ENCODE data around the gene RPE65.
"Not testable (repeated sequence)": the region's sequence is repeated elsewhere in the genome, so short reads cannot be mapped to it uniquely, and the experiment has no call there.

RPE65 gene

DNA sequence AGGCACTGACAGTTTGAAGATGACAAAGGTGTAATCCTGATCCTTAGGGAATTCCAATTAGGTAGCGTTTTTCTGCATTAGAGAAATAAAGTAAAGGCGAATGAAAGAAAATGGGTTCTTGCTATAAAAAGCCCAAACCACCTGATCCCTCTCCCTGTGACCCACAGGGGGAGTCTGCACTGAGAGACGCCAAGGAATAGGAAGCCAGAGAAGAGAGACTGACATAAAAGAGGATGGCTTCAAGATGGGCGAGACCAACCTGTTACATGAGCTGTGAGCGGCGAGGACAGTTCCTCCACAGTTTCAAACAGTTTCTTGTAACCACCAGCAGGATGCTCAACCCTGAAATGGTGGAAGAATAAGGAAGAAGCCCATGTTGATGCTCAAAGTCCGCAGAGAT is 1.4 kb downstream of the RPE65 start:
- no peak for DNase-seq

DNA sequence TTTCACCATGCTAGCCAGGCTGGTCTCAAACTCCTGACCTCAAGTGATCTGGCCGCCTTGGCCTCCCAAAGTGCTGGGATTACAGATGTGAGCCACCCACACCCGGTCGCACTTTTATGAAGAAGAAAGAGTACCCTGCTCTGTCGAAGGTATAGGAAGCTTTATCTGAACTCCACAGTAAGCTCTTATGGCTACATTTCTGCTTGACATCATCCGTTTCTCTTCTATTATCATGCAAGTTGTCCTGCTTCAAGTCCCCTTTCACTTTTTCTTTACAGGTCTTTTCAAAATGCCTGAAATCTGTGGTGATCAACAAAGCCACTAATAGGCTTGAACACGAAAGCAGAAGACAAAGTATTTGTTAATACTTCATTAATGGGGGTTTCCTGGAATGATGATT is 4.0 kb downstream of the RPE65 start:
- no peak for DNase-seq

DNA sequence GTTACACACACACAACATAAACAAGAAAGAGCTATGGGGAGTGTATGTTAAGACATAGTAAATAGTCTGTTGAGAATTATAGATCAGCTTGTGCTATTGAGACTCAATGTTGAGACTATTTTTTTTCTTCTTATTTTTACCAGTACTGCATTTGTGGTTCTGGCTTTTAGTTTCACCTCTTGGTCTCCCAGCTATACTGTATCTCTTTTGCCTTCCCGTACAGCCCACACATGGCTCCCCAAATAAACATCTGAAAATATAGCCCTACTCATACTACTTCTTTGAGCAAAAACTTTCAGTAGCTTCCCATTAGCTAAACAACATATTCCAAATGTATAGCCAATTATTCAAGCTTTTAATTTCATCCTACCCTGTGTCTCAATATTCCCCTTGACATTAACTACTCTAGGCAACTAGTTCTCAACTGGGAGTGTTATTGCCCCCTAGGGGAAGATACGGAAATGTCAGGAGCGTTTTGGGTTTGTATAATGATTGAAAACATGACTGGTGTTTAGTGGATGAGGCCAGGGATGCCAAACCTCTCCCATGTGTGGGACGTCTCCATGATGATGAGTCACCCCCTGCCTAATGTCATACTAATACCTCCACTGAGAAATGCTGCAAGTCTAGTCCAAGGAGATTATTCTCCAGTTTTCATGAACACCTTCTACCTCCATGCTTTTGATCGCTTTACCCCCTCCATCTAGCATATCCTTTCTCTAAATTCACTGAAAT is 6.8 kb downstream of the RPE65 start:
- no peak for DNase-seq

DNA sequence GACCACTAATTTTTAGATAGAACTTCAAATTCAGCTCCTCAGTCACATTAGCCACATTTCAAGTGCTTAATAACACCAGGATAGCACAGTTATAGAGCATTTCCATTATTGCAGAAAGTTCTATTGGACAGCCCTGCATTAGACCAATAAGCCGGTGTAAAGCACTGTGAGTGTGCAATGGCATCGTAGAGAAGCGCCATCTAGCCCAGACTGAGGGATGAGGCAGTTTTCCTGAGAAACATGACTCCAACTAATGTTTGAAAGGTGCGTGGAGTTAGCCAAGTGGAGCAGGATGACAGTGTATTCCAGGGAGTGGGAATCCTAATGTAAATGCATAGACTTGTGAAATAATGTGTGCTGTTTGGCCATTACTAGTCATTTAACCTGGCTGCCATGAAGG is 7.7 kb downstream of the RPE65 start:
- DNase-seq, result no peak

DNA sequence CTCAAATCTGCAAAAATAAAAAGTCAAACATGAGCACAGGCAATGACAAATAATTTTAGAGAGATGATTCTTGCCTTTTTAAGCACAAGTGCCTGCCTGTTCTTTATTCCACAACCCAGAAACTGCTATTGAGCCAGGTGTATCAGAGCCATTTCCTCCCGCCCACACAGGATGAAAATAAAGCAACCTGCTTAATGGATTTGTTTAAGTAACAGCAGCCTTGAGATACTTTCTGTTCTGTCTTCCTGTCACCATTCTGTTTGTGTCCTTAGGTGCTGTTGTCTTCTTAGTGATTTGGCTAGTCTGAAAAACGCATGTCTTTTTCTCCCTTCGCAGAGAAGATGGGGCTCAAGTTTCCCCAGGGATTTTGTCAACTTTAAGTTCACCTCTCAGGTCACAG is 11.4 kb downstream of the RPE65 start:
- DNase-seq, result no peak

DNA sequence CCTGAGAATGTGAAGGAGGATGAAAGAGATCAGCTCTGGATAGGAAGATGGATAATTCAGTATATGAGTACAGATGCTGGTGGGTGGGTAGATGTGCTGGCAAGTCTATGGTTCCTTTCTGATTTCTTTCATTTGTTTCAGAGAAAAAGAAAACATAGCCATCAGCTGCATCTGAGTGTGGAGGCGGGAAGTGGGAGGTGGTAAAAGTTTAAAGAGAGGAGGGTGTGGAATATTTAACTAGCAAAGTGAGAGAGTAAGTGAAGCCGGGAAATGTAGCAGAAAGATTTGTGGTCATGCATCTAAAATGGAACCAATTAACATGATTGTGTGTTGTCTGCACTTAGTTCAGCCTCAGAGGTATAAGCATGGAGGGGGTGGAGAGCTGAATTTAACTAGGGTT is 16.4 kb downstream of the RPE65 start:
- DNase-seq, result no peak

DNA sequence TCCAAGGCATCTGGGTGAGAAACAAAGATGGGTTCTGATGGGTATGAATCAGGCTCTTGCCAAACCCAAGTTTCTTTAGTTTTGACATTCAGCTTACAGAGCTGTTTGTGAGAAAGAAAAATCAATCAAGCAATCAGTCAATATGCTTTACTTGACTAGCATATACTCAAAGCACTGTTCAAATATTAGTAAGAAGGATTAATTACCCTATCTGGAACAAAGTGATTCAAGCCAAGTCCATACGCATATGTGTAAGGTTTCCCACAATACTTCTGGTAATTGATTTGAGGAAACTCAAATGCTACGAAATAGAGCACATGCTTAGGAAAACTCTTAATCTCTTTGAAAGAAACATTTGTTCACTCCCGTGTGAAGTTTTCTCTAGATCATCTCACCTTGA is 18.7 kb downstream of the RPE65 start:
- no peak for DNase-seq

DNA sequence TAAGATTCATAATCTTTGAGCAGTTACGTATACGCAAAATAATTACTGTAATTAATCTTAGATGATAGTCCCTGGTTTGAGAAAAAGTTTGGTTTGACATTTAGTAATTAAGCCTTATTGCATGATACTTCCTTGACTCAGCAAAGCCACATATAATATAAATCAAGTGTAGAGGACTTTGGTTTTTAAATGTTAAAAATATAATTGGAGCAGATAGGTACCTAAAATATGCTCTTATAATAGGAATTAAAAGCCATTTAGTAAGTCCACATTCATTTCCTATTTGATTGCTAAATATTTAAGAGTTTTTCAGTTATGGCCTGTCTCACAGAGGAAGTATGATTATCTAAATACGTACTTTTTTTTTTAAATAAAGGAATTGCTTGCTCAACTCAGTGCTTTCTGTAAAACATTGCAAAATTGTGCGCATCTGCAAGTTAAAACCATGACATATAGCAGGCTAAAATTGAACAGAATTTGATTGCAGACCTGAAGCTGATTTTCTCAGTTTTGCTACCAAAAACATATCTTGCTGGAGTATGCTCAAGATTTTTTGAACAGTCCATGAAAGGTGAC is 20.4 kb downstream of the RPE65 start:
- no peak for DNase-seq

DNA sequence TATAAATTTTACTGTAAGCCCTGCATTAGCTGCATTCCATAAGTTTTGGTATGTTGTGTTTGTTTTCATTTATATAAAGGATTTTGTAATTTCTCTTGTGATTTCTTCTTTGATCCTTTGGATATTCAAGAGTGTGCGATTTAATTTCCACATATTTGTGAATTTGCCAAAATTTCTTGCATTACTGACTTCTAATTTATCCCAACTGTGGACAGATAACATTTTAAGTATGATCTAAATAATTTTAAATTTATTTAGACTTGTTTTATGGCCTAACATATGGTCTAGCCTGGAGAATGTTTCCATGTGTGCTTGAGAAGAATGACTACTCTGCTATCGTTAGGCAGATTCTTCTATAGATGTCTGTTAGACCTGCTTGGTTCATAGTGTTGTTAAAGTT is 23.2 kb downstream of the RPE65 start:
- no peak for DNase-seq

DNA sequence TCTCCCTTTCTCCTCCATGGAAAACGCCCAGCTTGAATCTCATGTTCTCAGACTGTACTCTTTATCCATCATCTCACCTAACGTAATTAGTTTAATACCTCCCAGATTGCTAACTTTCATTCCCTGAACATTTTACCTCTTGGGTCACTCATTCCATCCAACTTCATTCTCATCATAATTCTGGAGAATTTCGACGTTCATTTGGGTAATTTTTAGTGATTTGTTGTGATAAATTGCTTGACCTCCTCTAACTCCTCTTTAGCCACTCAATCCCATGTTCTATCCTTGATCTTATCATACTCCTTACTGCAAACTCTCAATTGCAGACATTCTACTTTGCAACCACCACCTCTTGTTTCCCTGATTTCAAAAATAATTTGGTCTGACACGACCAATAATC is 28.4 kb downstream of the RPE65 start:
- no peak for DNase-seq

DNA sequence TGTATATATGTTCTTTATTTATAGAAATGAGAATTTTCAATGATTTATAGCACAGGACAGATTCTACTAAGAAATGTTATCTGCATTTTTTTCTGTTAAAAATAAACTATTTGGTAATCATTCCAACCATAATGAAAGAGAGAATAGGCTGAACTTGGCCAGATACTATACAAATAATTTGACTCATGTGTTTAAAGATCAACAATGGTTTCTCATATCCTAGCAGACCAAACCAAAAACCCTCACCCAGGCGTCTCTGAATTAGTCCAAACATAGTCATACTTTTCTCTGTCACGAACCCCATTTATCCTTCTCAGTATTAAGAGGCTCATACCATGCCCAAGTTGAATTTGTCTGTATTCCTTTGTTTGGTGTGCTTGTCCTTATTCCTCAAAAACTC is 40.3 kb downstream of the RPE65 start:
- no peak for DNase-seq

DNA sequence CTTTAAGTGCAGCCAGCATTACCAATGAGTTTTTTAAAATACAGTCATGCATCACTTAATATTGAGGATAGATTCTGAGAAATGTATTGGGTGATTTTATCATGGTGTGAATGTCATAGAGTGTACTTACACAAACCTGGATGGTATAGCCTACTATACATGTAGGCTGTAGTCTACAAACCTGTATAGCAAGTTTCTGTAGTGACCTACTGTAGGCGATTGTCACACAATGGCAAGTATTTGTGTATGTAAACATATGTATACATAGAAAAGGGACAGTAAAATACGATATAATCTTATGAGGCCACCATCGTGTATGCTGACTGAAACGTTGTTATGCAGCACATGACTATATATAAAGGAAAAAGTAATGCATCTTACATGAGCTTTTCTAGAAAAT is 48.2 kb downstream of the RPE65 start:
- DNase-seq, result no peak

DNA sequence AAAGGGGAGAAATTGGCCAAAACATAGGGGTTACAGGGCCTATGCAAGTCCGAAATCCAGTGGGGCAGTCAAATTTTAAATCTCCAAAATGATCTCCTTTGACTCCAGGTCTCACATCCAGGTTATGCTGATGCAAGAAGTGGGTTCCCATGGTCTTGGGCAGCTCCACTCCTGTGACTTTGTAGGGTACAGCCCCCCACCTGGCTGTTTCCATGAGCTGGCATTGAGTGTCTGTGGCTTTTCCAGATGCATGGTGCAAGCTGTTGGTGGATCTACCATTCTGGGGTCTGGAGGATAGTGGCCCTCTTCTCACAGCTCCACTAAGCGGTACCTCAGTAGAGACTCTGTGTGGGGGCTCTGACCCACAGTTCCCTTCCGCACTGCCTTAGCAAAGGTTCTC is 54.2 kb downstream of the RPE65 start:
- not testable (repeated sequence) for DNase-seq

DNA sequence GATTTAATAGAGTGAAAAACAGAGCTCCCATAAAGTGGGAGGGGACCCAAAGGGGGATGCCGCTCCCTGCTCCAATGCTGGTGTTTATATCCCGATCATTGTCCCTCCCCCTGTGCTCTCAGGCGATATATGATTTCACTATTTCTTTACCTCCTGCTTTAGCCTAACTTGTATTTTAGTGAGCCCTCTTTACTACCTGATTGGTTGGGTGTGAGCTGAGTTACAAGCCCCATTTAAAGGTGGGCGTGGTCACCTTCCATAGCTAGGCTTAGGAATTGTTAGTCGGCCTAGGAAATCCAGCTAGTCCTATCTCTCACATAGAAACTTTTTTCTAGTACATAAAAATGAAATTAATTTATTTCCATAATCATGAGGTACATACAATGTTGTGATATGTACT is 57.3 kb downstream of the RPE65 start:
- DNase-seq, result not testable (repeated sequence)

DNA sequence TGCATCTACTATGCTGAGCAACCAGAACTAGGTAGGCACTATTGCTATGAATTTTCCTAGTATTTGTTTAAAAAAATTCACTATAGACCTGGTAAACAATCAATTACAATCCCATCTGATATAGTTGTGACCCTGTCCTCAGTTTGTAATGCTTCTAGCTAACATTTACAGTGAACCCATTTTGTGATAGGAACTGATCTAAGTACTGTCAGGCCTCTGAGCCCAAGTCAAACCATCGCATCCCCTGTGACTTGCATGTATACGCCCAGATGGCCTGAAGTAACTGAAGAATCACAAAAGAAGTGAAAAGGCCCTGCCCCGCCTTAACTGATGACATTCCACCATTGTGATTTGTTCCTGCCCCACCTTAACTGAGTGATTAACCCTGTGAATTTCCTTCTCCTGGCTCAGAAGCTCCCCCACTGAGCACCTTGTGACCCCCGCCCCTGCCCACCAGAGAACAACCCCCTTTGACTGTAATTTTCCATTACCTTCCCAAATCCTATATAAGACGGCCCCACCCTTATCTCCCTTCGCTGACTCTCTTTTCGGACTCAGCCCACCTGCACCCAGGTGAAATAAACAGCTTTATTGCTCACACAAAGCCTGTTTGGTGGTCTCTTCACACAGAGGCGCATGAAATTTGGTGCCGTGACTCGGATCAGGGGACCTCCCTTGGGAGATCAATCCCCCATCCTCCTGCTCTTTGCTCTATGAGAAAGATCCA is 63.8 kb downstream of the RPE65 start:
- DNase-seq, result not testable (repeated sequence)

DNA sequence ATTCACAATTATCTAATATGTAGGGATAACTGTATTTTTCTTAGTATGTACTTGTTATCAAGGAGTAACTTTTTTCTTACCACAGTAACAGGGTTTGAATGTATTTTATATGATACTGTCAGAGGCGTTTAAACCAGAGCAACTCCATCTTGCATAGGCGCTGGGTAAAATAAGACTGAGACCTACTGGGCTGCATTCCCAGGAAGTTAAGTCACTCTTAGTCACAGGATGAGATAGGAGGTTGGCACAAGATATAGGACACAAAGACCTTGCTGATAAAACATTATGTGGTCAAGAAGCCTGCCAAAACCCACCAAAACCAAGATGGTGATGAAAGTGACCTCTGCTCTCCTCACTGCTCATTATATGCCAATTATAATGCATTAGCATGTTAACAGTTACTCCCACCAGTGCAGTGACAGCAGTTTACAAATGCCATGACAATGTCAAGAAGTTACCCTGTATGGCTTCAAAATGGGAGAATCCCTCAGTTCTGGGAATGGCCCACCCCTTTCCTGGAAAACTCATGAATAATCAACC is 64.8 kb downstream of the RPE65 start:
- DNase-seq, result no peak

DNA sequence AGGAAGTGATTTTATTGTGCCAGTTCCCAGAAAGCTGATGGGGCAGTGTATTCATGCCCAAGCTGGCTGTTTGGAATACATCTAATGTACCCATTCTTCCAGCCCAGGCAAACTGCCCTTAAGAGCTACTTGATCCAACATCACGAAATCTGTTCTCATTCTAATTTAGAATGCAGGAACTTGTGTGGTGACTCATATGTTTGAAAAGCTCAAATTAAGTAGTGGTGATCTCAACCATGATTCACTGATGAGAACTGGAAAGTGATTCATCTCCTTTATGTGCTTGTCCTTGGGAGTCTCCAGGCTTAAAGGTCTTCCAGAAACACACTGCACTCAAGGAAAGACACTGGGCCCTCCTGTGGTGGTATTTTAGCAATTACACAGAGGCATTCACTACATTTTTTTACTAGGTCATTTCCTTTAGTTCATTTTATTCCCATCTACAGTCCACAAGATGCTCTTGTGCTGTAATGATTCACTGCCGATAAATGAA is 65.4 kb downstream of the RPE65 start:
- no peak for DNase-seq

DNA sequence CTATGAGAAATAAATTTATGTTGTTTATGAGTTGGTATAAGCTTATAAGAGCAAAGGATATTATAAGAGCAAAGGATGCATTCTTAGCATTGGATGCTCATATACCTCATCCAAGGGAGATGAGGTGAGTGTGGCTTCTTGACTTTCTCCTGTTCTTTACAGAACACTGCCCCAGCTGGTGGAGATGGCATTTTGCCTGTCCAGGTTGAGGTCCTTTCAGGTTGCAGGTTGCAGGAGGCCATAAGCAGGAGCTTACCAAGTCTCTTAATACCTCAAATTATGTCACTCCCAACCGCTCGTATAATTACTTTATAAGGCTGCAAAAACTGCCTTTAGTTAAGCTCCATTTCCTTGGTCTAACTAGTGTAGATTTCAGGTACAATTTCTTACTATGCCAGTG is 66.7 kb downstream of the RPE65 start:
- no peak for DNase-seq

DNA sequence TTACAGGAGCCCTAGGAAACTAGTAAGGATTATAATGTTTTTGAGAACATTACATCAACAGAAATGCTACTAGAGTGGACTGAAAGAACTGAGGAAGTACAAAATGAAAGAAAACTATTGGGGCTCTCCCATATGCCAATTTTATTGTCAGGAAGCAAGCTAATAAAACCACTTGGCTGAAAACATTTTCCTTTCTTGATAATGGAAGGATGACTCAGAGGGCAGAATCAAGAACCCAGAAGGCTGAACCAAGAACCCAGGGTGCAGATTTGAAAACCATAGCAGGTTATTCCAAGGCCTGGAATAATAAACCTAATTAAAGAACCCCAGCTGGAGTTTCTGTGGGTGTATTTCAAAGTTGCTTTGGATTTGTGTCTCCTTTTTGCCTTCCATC is 70.7 kb downstream of the RPE65 start:
- no peak for DNase-seq
